Heart left ventricle (tissue), 16 donors: Measurements from ENCODE around the gene PTPN6. TPM values are rescaled to one million over a fixed set of nuclear protein-coding genes. Genes with fewer than 3 reads are reported as not detected.

Experiments used
- ATAC-seq, 4 donors: fragments of 200-7000 bp; cut with Tn5 transposase; one replicate each; pipeline ENCODE4 v1.9.1; 2020 to 2022; ENCODE audit warnings: moderate library complexity in 4 of 4, mild to moderate bottlenecking in 3 of 4, moderate number of reproducible peaks in 1 of 4
- DNase-seq, 5 donors: peaks; one replicate each; pipeline ENCODE4 v3.0.0-alpha.2; 2020
- H3K27ac ChIP-seq, 12 donors: fragments of 200-600 bp; sonication (generic) in 4 of 12; one replicate each; pipeline versions ENCODE4 v1.5.0 to v1.8.0; 2016 to 2022; ENCODE audit warnings: mild to moderate bottlenecking in 2 of 12
- H3K27me3 ChIP-seq, 9 donors: fragments of 200-600 bp; sonication (generic) in 2 of 9; one replicate each; pipeline versions ENCODE4 v1.5.1 to v1.8.0; 2016 to 2022; ENCODE audit warnings: mild to moderate bottlenecking in 3 of 9
- H3K36me3 ChIP-seq, 9 donors: fragments of 200-600 bp; sonication (generic) in 2 of 9; one replicate each; pipeline versions ENCODE4 v1.5.0 to v1.8.0; 2018 to 2022; ENCODE audit warnings: mild to moderate bottlenecking in 2 of 9
- H3K4me1 ChIP-seq, 12 donors: fragments of 200-600 bp; sonication (generic) in 4 of 12; one replicate each; pipeline versions ENCODE4 v1.5.0 to v1.8.0; 2016 to 2022; ENCODE audit warnings: mild to moderate bottlenecking in 3 of 12
- H3K4me3 ChIP-seq, 12 donors: fragments of 200-600 bp; sonication (generic) in 4 of 12; one replicate each; pipeline versions ENCODE4 v1.5.0 to v1.8.0; 2017 to 2022; ENCODE audit warnings: mild to moderate bottlenecking in 9 of 12, moderate library complexity in 4 of 12
- H3K9me3 ChIP-seq, 12 donors: fragments of 200-600 bp; sonication (generic) in 4 of 12; one replicate each; pipeline versions ENCODE4 v1.5.0 to v1.8.0; 2016 to 2022; ENCODE audit warnings: mild to moderate bottlenecking in 1 of 12
- CTCF ChIP-seq, 12 donors: fragments of 200-600 bp; sonication (generic) in 4 of 12; IDR thresholded peaks; one replicate each; pipeline versions ENCODE4 v1.5.0 to v1.8.0; 2018 to 2022; ENCODE audit warnings: antibody characterized with exemption in 12 of 12, mild to moderate bottlenecking in 5 of 12
- POLR2A ChIP-seq, 2 donors: fragments of 450-650 bp; IDR thresholded peaks; one replicate each; pipeline ENCODE4 v1.6.1; 2017; ENCODE audit warnings: antibody characterized with exemption in 2 of 2, mild to moderate bottlenecking in 2 of 2, moderate library complexity in 2 of 2
- WGBS, 4 donors: extraction: QIAGEN DNeasy Blood & Tissue Kit in 2 of 4; methylation state at CpG; one replicate each; pipeline versions ENCODE4 v1.1.5 to v1.1.7; 2013 to 2018; 5-methylcytosine and 5-hydroxymethylcytosine counted together
- intact Hi-C, 10 donors: fragments of 100-400 bp; cut with DNase I; formaldehyde crosslinking; loops; one replicate each; pipeline versions ENCODE4 v1.11.1 to v1.14.2; 2022
- polyA plus RNA-seq, 2 donors: library from polyadenylated mRNA; stranded (reverse); fragments of 200-250 nt; gene quantifications; one replicate each; pipeline ENCODE4 v1.2.3, GENCODE V29; 2013
- total RNA-seq, 9 donors: library from RNA; depleted of rRNA in 2 of 9; stranded (reverse); fragments of >200 nt in 2 of 9; fragmentation: NEBNext Ultra II Directional in 3 of 9; extraction: Animal tissue kit (Norgen Biotek cat#: 25700) in 3 of 9; gene quantifications; one replicate each; pipeline versions ENCODE4 v1.1.0 to v1.2.4, GENCODE V29; 2016 to 2023
- donor health status: ischemic (EF 13 %, LVEDD 7.1; RV severe dilation, severe dysfunction).
- donor health status: healthy with polysubstance abuse.
- donor health status: DM: no; HTN: yes; CAD: no.
- donor health status: DM: no; HTN: no; CAD: no.
- donor health status: ischemic (EF 25% LVEDD 6.9; RV normal size, moderate dysfunction).
- donor health status: ischemic (EF 25% LVEDD 5.7; RV mildly dilated, moderate dysfunction).
- donor health status: healthy.
- donor health status: DM: yes; HTN: yes; CAD: no.
- donor health status: ischemic (EF 35%, LVEDD 5.7; RV mildly dilated, moderate dysfunction).
- donor health status: nonischemic (EF 11% LVEDD 7.7; RV severe dilation, severe dysfunction).
- donor health status: DM: yes; HTN: yes; CAD: no.
- donor health status: PGD.
- donor health status: ischemic (EF 29% LVEDD 5.4; RV normal size, mild dysfunction).
- donor health status: nonischemic (EF 23%, LVEDD 6.1; RV moderate dilation, normal function).

The PTPN6 gene
- total and polyA plus RNA-seq, 11 donors: 3.5 to 63.2 (median 6.1) TPM

GRCh38 chr12:6929466-6930452 lies 21.4 kb upstream of the PTPN6 start:
- H3K4me1 ChIP-seq: peaks cover 12 to 87% (median 72%) of the 10 kb centered on the region in 12 donors
- peaks cover 0 to 24% (median 4%) of the 10 kb centered on the region in 9 donors for H3K36me3 ChIP-seq
- 40 to 51% (median 46%) methylated on average over 7 of the region's 7 CpGs for WGBS, 4 donors
- H3K4me3 ChIP-seq: peak overlapping the region; percentile 67 to 98 (median 83)
- H3K27me3 ChIP-seq: no peaks in the 10 kb centered on the region
- intact Hi-C loops: loop anchor here in 2 of 10 donors (5.0 kb wide), 2 partner anchors 57 to 183 kb away; partner anchors contain the start of gene SPSB2 (in 1 of the 2)
- DNase-seq (peak in 2 of 5 donors; percentile 13 to 15), ATAC-seq (no peak)
- TF ChIP-seq POLR2A (IDR thresholded peaks at IDR 0.05): no peak
- no peak for TF ChIP-seq CTCF (IDR thresholded peaks at IDR 0.05)
- H3K27ac ChIP-seq: peak overlapping the region; percentile 87 to 98 (median 96)
- H3K9me3 ChIP-seq: no peaks in the 10 kb centered on the region

- peaks cover 0 to 39% (median 19%) of the 10 kb centered on the region in 9 donors for H3K36me3 ChIP-seq
- H3K4me1 ChIP-seq: peaks cover 9 to 83% (median 63%) of the 10 kb centered on the region in 12 donors
- H3K27ac ChIP-seq: peak overlapping the region in 7 of 12 donors; percentile 11 to 96 (median 75)
- ATAC-seq (no peak), DNase-seq (no peak)
- intact Hi-C loops: no loop called here
- TF ChIP-seq POLR2A (IDR thresholded peaks at IDR 0.05): no peak
- TF ChIP-seq CTCF (IDR thresholded peaks at IDR 0.05): no peak
- no peaks in the 10 kb centered on the region for H3K27me3 ChIP-seq
- WGBS, 4 donors: 35 to 55% (median 51%) methylated on average over 1 of the region's 1 CpG
- no peaks in the 10 kb centered on the region for H3K9me3 ChIP-seq
- no peak overlapping the region for H3K4me3 ChIP-seq
Observed at GRCh38 chr12:6932766-6933165, 18.4 kb upstream of the PTPN6 start.

- Histone ChIP-seq H3K4me1 (peaks cover 12 to 89% (median 72%) of the 10 kb centered on the region in 12 donors), H3K36me3 (peaks cover 0 to 43% (median 23%) of the 10 kb centered on the region in 9 donors), H3K27ac (peak overlapping the region; percentile 27 to 96 (median 68)), H3K4me3 (peak overlapping the region in 6 of 12 donors; percentile 3 to 21 (median 12)), H3K27me3 (no peaks in the 10 kb centered on the region), H3K9me3 (no peaks in the 10 kb centered on the region)
- peak; percentile 1 to 51 (median 7) for ATAC-seq
- TF ChIP-seq CTCF (IDR thresholded peaks at IDR 0.05): no peak
- TF ChIP-seq POLR2A (IDR thresholded peaks at IDR 0.05): no peak
- peak; percentile 68 to 79 (median 74) for DNase-seq
- 14 to 20% (median 18%) methylated on average over 8 of the region's 8 CpGs for WGBS, 4 donors
- intact Hi-C loops: no loop called here
Observed at GRCh38 chr12:6934110-6934509, 17.0 kb upstream of the PTPN6 start.
